Epithelial cell of esophagus (primary cell): ENCODE measurements around the gene MBTPS1.

ENCODE experiments used
- DNase-seq: peaks from one replicate; pipeline ENCODE4 v3.0.0; 2010; ENCODE audit warnings: low read depth
- H3K4me3 ChIP-seq: 2 replicates; pipeline ENCODE4 v1.5.1; 2011; ENCODE audit warnings: mild to moderate bottlenecking, low read length, control low read depth
- CTCF ChIP-seq: IDR thresholded peaks from 2 replicates; pipeline ENCODE4 v1.5.1; 2011; ENCODE audit warnings: low read depth, mild to moderate bottlenecking, low read length, control low read depth, inconsistent platforms; ENCODE audit not compliant: insufficient read depth; ENCODE audit errors: missing control alignments

The MBTPS1 gene

GRCh38 chr16:84055366-84055765 lies 61.4 kb downstream of the MBTPS1 start:
- H3K4me3 ChIP-seq = no peak overlapping the region
- DNase-seq = no peak
- TF ChIP-seq CTCF = no peak

GRCh38 chr16:84054916-84055315 lies 61.8 kb downstream of the MBTPS1 start:
- no peak for DNase-seq
- no peak for TF ChIP-seq CTCF
- no peak overlapping the region for H3K4me3 ChIP-seq

GRCh38 chr16:84054271-84054670 lies 62.5 kb downstream of the MBTPS1 start:
- no peak for TF ChIP-seq CTCF

GRCh38 chr16:84053237-84053636 lies 63.5 kb downstream of the MBTPS1 start:
- no peak overlapping the region for H3K4me3 ChIP-seq
- no peak for TF ChIP-seq CTCF
- DNase-seq = no peak

More at GRCh38 chr16:84054271-84054670, 62.5 kb downstream of the MBTPS1 start:
- no peak for DNase-seq
- H3K4me3 ChIP-seq = no peak overlapping the region

GRCh38 chr16:84052071-84052622 lies 64.6 kb downstream of the MBTPS1 start:
- no peak overlapping the region for H3K4me3 ChIP-seq
- no peak for DNase-seq
- TF ChIP-seq CTCF = no peak

- no peak for TF ChIP-seq CTCF
- H3K4me3 ChIP-seq = no peak overlapping the region
- DNase-seq = no peak
These were observed 66.4 kb downstream of the MBTPS1 start for GRCh38 chr16:84050316-84050715.

GRCh38 chr16:84049403-84050060 lies 67.2 kb downstream of the MBTPS1 start:
- H3K4me3 ChIP-seq = no peak overlapping the region
- no peak for DNase-seq
- TF ChIP-seq CTCF = no peak
